PC-9 (cell line): Measurements from ENCODE around the gene JOSD1. TPM values are rescaled to one million over a fixed set of nuclear protein-coding genes. Genes with fewer than 3 reads are reported as not detected.
A peak's percentile ranks its signal among the peaks of the same experiment; 100 is the strongest.

Experiments
- BruUV-seq: library from RNA; stranded (reverse); fragments of 400-500 nt; replicated peaks from 2 replicates; lab custom pipeline; 2021; lab: Mats Ljungman, UMichigan
- CTCF ChIA-PET: fragments of 300-600 bp; sonication (Branson Sonifier 250); formaldehyde crosslinking; loops from one replicate; lab custom pipeline; 2022; ENCODE audit warnings: antibody characterized with exemption; lab: Charles Lee
- POLR2A ChIA-PET: fragments of 300-600 bp; sonication (Branson Sonifier 250); formaldehyde crosslinking; loops from one replicate; lab custom pipeline; 2022; ENCODE audit warnings: antibody characterized with exemption; ENCODE audit not compliant: unreplicated experiment; lab: Charles Lee
- DNase-seq, 2 experiments: peaks; one replicate each; pipeline versions ENCODE4 v3.0.0 to v3.0.0-alpha.2; 2015 to 2022; ENCODE audit warnings: mixed read lengths in 1 of 2
- H2AFZ ChIP-seq: fragments of 200-600 bp; sonication (generic); 2 replicates; pipeline ENCODE4 v1.8.1; 2017; ENCODE audit warnings: antibody characterized with exemption
- H3F3A ChIP-seq: fragments of 200-600 bp; sonication (generic); 2 replicates; pipeline ENCODE4 v1.8.1; 2017; ENCODE audit warnings: antibody characterized with exemption, mild to moderate bottlenecking, low read depth; ENCODE audit not compliant: insufficient read depth
- H3K27ac ChIP-seq: fragments of 200-600 bp; sonication (generic); 2 replicates; pipeline ENCODE4 v1.6.1; 2016; ENCODE audit warnings: mixed run types
- H3K27me3 ChIP-seq: fragments of 200-600 bp; sonication (generic); 2 replicates; pipeline ENCODE4 v1.6.1; 2016; ENCODE audit warnings: low read depth, mixed run types; ENCODE audit not compliant: insufficient read depth
- H3K36me3 ChIP-seq: fragments of 200-600 bp; sonication (generic); 2 replicates; pipeline ENCODE4 v1.6.1; 2016; ENCODE audit warnings: low read depth, mixed run types
- H3K4me1 ChIP-seq: fragments of 200-600 bp; sonication (generic); replicated peaks from 2 replicates; pipeline ENCODE4 v1.6.1; 2016; ENCODE audit warnings: mixed run types; ENCODE audit not compliant: insufficient read depth
- H3K4me2 ChIP-seq: fragments of 200-600 bp; sonication (generic); 2 replicates; pipeline ENCODE4 v1.6.1; 2017; ENCODE audit warnings: mixed run types
- H3K4me3 ChIP-seq: fragments of 200-600 bp; sonication (generic); 2 replicates; pipeline ENCODE4 v1.6.1; 2016; ENCODE audit warnings: mixed run types
- H3K79me2 ChIP-seq: fragments of 200-600 bp; sonication (generic); 2 replicates; pipeline ENCODE4 v1.6.1; 2017; ENCODE audit warnings: low read depth, mixed run types
- H3K9me2 ChIP-seq: fragments of 200-600 bp; sonication (generic); 2 replicates; pipeline ENCODE4 v1.8.1; 2017; ENCODE audit warnings: mild to moderate bottlenecking; ENCODE audit not compliant: insufficient read depth
- H3K9me3 ChIP-seq: fragments of 200-600 bp; sonication (generic); 2 replicates; pipeline ENCODE4 v1.8.1; 2016; ENCODE audit warnings: low read depth; ENCODE audit not compliant: insufficient read depth
- H4K20me1 ChIP-seq: fragments of 200-600 bp; sonication (generic); 2 replicates; pipeline ENCODE4 v1.8.1; 2017; ENCODE audit not compliant: insufficient read depth
- CTCF ChIP-seq: fragments of 200-600 bp; sonication (generic); conservative IDR thresholded peaks from 2 replicates; pipeline ENCODE4 v1.6.1; 2017; ENCODE audit warnings: mixed run types, antibody characterized with exemption, mild to moderate bottlenecking, moderate library complexity
- EZH2 ChIP-seq: fragments of 200-600 bp; sonication (generic); IDR thresholded peaks from 2 replicates; pipeline ENCODE4 v1.8.0; 2017; ENCODE audit warnings: antibody characterized with exemption, low read depth
- intact Hi-C: fragments of 100-400 bp; cut with micrococcal nuclease; formaldehyde crosslinking; loops from one replicate; pipeline ENCODE4 v1.10.0; 2022; ENCODE audit not compliant: unreplicated experiment
- total RNA-seq: library from RNA; stranded (reverse); gene quantifications from 2 replicates; pipeline ENCODE4 v1.2.3, GENCODE V29; 2021

Gene JOSD1
- total RNA-seq, 1 experiment from 2014 or later: 102 TPM

GRCh38 chr22:38698407-38699094, 2.2 kb downstream of the JOSD1 start:
- ChIA-PET POLR2A (interaction anchor here (0.6 to 0.7 kb wide), 4 partner anchors 13 to 384 kb away, joined by 3 to 9 read pairs (median 4); partner anchors contain the start of gene TOMM22), CTCF (interaction anchor here (1.1 kb wide), 1 partner anchor 17 kb away, joined by 6 read pairs; the partner anchor contains the start of gene TOMM22)
- H3K4me2 ChIP-seq: peak overlapping the region; percentile 92
- H3F3A ChIP-seq: peaks cover 58% of the 10 kb centered on the region
- DNase-seq: no peak
- no peak overlapping the region for H2AFZ ChIP-seq
- H3K27ac ChIP-seq: peak overlapping the region; percentile 88
- no TSS peak for BruUV-seq
- intact Hi-C loops: no loop called here
- peaks cover 32% of the 10 kb centered on the region; the same call in 1 of the 2 replicates for H3K36me3 ChIP-seq
- peaks cover 14% of the 10 kb centered on the region; the same call in 1 of the 2 replicates for H4K20me1 ChIP-seq
- TF ChIP-seq CTCF (no peak), EZH2 (no peak)
- H3K27me3 ChIP-seq: no peaks in the 10 kb centered on the region
- H3K9me3 ChIP-seq: no peaks in the 10 kb centered on the region
- H3K79me2 ChIP-seq: peaks cover 66% of the 10 kb centered on the region
- H3K4me3 ChIP-seq: peak overlapping the region; percentile 82
- H3K4me1 ChIP-seq: peaks cover 57% of the 10 kb centered on the region
- no peaks in the 10 kb centered on the region for H3K9me2 ChIP-seq

GRCh38 chr22:38697425-38698089, 3.2 kb downstream of the JOSD1 start:
- BruUV-seq: no TSS peak
- H3K4me2 ChIP-seq: peak overlapping the region; percentile 92
- no peaks in the 10 kb centered on the region for H3K9me3 ChIP-seq
- intact Hi-C loops: loop anchor here (2.0 kb wide), 1 partner anchor 57 kb away; the partner anchor contains the start of gene SUN2
- POLR2A ChIA-PET: interaction anchor here (0.6 to 1.6 kb wide), 4 partner anchors 8 to 28 kb away, joined by 3 to 12 read pairs (median 6); partner anchors contain the start of genes GTPBP1 and TOMM22
- no peak for DNase-seq
- H3K79me2 ChIP-seq: peaks cover 75% of the 10 kb centered on the region
- peaks cover 39% of the 10 kb centered on the region; the same call in 1 of the 2 replicates for H3K36me3 ChIP-seq
- no peaks in the 10 kb centered on the region for H3K9me2 ChIP-seq
- peaks cover 57% of the 10 kb centered on the region for H3K4me1 ChIP-seq
- peak overlapping the region; percentile 88 for H3K27ac ChIP-seq
- H4K20me1 ChIP-seq: peaks cover 14% of the 10 kb centered on the region; the same call in 1 of the 2 replicates
- TF ChIP-seq EZH2: no peak
- TF ChIP-seq CTCF: no peak
- peak overlapping the region; percentile 82 for H3K4me3 ChIP-seq
- no peaks in the 10 kb centered on the region for H3K27me3 ChIP-seq
- no peak overlapping the region for H2AFZ ChIP-seq
- peaks cover 63% of the 10 kb centered on the region for H3F3A ChIP-seq
- CTCF ChIA-PET: no interaction called here
